ENCODE measurements around the gene KIF20A. TPM values are rescaled to one million over a fixed set of nuclear protein-coding genes. Genes with fewer than 3 reads are reported as not detected.

KIF20A gene
- total RNA-seq, 4 donors from 2014 or later: 0.44 to 9.4 (median 2.1) TPM; not detected in 1

DNA sequence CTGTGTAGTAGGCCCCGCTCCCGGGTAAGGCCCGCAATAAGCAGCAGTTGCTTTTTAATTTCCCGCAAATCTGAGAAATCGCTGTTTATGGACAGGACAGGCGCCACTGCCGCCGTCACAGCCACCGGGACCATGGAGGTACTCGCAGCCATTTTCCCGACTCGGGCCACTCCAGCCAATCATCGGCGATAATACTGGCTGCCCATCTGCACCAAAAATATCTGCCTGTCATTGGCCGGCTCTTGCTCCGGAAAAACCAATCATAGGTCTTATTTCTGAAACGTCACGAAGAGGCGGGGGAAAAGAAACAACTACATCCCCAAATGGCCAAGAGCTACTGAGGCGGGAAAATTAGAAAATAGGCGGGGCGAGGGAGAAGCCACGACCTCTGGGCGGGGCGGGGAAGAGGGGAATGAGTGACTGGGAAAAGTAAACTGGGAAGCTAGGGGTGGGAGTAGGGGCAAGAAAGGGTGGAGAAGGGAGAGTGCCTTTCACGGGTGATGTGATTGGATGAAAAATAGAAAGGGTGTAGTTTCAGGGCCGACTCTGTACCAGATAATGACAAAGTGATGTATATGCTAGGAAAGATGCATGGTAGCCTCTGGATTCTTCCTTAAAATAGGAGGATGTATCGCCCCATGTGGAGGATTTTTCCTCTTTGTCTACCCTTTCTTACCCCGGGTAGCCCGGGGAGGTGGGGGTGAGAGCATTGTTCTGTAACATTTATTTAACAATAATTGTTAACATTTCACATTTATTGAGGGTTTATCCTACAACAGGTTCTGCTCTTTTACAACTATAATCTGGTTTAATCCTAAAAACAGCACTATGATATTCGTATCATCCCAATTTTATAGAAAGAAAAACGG, 34.5 kb downstream of the KIF20A start, which contains the start of gene CDC23:
Gene CDC23, minus strand, starts transcription at position 163 of the 869 bp plus-strand sequence. Its CDS starts 11 bp downstream, at position 152.
- peaks cover 0 to 20% (median 0%) of the 10 kb centered on the region in 3 donors for H3K36me3 ChIP-seq
- H3K9me3 ChIP-seq: no peaks in the 10 kb centered on the region
- peak within 1 kb of the TSS; percentile 69 to 89 (median 84) for H3K4me3 ChIP-seq
- peak within 1 kb of the TSS; percentile 68 to 84 (median 79) for H3K27ac ChIP-seq
- peaks cover 0 to 31% (median 14%) of the 10 kb centered on the region in 4 donors for H3K4me1 ChIP-seq
- no peaks in the 10 kb centered on the region for H3K27me3 ChIP-seq
- DNase-seq (ENCODE audit: low spot score in 2 of 2): peak; percentile 80 to 97
- TF ChIP-seq, protein P1, sequence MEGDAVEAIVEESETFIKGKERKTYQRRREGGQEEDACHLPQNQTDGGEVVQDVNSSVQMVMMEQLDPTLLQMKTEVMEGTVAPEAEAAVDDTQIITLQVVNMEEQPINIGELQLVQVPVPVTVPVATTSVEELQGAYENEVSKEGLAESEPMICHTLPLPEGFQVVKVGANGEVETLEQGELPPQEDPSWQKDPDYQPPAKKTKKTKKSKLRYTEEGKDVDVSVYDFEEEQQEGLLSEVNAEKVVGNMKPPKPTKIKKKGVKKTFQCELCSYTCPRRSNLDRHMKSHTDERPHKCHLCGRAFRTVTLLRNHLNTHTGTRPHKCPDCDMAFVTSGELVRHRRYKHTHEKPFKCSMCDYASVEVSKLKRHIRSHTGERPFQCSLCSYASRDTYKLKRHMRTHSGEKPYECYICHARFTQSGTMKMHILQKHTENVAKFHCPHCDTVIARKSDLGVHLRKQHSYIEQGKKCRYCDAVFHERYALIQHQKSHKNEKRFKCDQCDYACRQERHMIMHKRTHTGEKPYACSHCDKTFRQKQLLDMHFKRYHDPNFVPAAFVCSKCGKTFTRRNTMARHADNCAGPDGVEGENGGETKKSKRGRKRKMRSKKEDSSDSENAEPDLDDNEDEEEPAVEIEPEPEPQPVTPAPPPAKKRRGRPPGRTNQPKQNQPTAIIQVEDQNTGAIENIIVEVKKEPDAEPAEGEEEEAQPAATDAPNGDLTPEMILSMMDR (IDR thresholded peaks at IDR 0.05): no peak
- TF ChIP-seq POLR2A (IDR thresholded peaks at IDR 0.05): peak in 1 of 2 donors; percentile 63
- peak; percentile 58 to 87 for TF ChIP-seq EP300 (IDR thresholded peaks at IDR 0.05)
- 1% methylated on average over 32 of the region's 32 CpGs for WGBS, 2 donors

DNA sequence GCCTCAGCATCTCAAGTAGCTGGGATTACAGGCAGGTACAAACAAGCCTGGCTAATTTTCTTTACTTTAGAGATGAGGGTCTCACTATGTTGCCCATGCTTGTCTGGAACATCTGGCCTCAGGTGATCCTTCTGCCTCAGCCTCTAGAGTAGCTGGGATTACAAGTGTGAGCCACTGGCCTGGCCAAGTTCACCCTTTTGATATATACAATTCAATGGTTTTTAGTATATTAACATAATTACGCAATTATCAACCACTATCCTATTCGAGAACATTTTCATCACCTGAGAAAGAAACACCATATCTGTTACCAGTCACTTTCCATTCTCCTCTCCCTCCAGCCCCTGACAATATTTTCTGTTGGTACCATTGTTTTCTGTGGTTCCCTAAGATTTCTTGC, 37.9 kb downstream of the KIF20A start:
- H3K4me3 ChIP-seq: no peak overlapping the region
- DNase-seq (ENCODE audit: low spot score in 2 of 2): no peak
- no peaks in the 10 kb centered on the region for H3K27me3 ChIP-seq
- H3K4me1 ChIP-seq: peaks cover 0 to 17% (median 10%) of the 10 kb centered on the region in 4 donors
- no peak overlapping the region for H3K27ac ChIP-seq
- H3K36me3 ChIP-seq: no peaks in the 10 kb centered on the region
- H3K9me3 ChIP-seq: no peaks in the 10 kb centered on the region
- WGBS, 2 donors: 89 to 95% methylated on average over 2 of the region's 2 CpGs
- TF ChIP-seq, protein P1 (IDR thresholded peaks at IDR 0.05): no peak
- TF ChIP-seq POLR2A (IDR thresholded peaks at IDR 0.05): no peak
- no peak for TF ChIP-seq EP300 (IDR thresholded peaks at IDR 0.05)

DNA sequence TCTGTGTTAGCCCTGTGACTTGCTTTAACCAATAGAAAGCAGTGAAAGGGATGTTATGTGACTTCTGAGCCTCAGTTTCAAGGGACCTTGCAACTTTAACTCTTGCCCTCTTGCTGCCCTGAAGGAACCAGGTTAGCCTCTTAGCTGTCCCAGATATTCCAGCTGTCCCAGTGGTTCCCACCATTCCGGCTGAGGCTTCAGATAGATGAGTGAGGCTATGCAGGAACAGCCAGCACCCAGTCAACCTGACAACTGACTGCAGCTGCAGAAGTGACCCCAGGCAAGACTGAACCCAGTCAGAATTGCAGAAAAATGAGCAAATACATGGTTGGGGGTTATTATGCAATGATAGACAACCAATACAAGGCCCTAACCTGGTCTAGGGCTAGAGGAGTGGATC, 44.6 kb downstream of the KIF20A start:
- Histone ChIP-seq H3K4me1 (peaks cover 0 to 8% (median 0%) of the 10 kb centered on the region in 4 donors), H3K36me3 (no peaks in the 10 kb centered on the region), H3K4me3 (no peak overlapping the region), H3K9me3 (peaks cover 0 to 11% (median 0%) of the 10 kb centered on the region in 4 donors), H3K27ac (no peak overlapping the region), H3K27me3 (no peaks in the 10 kb centered on the region)
- DNase-seq (ENCODE audit: low spot score in 2 of 2): no peak
- WGBS, 2 donors: 91 to 100% methylated on average over 1 of the region's 1 CpG
- TF ChIP-seq, protein P1 (IDR thresholded peaks at IDR 0.05): no peak
- no peak for TF ChIP-seq POLR2A (IDR thresholded peaks at IDR 0.05)
- no peak for TF ChIP-seq EP300 (IDR thresholded peaks at IDR 0.05)

DNA sequence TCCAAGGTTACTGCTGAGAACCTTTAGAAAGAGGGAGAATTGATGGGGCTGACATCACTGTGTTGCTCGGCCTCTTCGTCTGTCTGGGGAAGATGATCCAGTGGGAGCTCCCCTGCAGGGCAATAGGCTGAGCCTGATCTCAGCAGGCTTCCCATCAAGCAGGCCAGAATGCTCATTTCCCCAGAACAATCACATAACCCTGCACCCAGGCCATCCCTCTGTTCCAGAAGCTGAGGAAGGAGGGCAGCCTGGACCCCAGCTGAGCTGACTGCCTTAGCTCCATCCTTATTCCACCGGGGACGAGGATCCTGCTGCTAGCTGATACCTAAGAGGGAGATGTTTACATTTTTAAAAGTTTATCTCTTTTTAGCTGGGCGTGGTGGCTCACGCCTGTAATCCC, 45.8 kb downstream of the KIF20A start:
- DNase-seq (ENCODE audit: low spot score in 2 of 2): no peak
- no peaks in the 10 kb centered on the region for H3K27me3 ChIP-seq
- H3K4me3 ChIP-seq: no peak overlapping the region
- H3K4me1 ChIP-seq: peaks cover 0 to 8% (median 0%) of the 10 kb centered on the region in 4 donors
- no peaks in the 10 kb centered on the region for H3K36me3 ChIP-seq
- no peak overlapping the region for H3K27ac ChIP-seq
- 89% methylated on average over 4 to 6 of the region's 6 CpGs for WGBS, 2 donors
- H3K9me3 ChIP-seq: peaks cover 0 to 11% (median 0%) of the 10 kb centered on the region in 4 donors
- TF ChIP-seq POLR2A (IDR thresholded peaks at IDR 0.05) (no peak), EP300 (IDR thresholded peaks at IDR 0.05) (no peak)
- TF ChIP-seq, protein P1 (IDR thresholded peaks at IDR 0.05): no peak

DNA sequence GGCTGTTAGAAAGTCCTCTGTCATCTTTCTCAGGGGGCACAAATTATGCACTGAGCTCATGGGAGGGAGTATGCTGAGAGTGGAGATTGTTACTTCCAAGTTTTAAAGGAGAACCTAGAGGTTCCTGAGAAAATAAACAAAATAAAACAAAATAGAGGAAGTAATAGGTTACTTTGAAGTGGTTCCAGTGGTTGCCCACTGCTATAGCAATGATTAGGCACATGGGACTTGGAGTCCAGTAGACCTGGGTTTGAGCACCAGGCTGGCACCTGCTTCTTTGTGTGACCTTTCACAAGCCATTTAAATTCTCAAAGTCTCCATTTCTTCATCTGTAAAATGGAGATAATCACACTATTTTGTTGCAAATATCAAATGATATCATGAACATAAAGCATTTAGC, 48.0 kb downstream of the KIF20A start:
- Histone ChIP-seq H3K9me3 (peaks cover 0 to 11% (median 0%) of the 10 kb centered on the region in 4 donors), H3K36me3 (no peaks in the 10 kb centered on the region), H3K27me3 (no peaks in the 10 kb centered on the region), H3K27ac (no peak overlapping the region), H3K4me3 (no peak overlapping the region), H3K4me1 (peaks cover 0 to 27% (median 6%) of the 10 kb centered on the region in 4 donors)
- DNase-seq (ENCODE audit: low spot score in 2 of 2): no peak
- TF ChIP-seq POLR2A (IDR thresholded peaks at IDR 0.05) (no peak), EP300 (IDR thresholded peaks at IDR 0.05) (no peak)
- TF ChIP-seq, protein P1 (IDR thresholded peaks at IDR 0.05): no peak

All from tibial nerve (tissue), 4 donors.